ENCODE measurements around the gene ITM2B. TPM values are rescaled to one million over a fixed set of nuclear protein-coding genes. Genes with fewer than 3 reads are reported as not detected.

ITM2B gene
- total and polyA plus RNA-seq, 4 donors = 114 to 379 (median 202) TPM

- DNase-seq (ENCODE audit: low spot score) = no peak
- no peaks in the 10 kb centered on the region for H3K4me1 ChIP-seq (ENCODE audit: control insufficient read depth in 4 of 4, insufficient read depth in 4 of 4, low read length in 3 of 4)
- no peak overlapping the region for H3K9ac ChIP-seq (ENCODE audit: low read depth in 1 of 2, low read length in 2 of 2)
- no peak overlapping the region for H3K4me3 ChIP-seq (ENCODE audit: low read depth in 1 of 3, low read length in 3 of 3)
- H3K36me3 ChIP-seq (ENCODE audit: control insufficient read depth in 4 of 4, insufficient read depth in 3 of 4, low read depth in 1 of 4, low read length in 3 of 4) = peaks cover 4 to 34% (median 29%) of the 10 kb centered on the region in 4 donors
- H3K27ac ChIP-seq (ENCODE audit: low read depth in 1 of 2, low read length in 2 of 2) = no peak overlapping the region
- TF ChIP-seq REST (IDR thresholded peaks at IDR 0.05) (no peak), HNF4G (IDR thresholded peaks at IDR 0.05) (no peak), ZBTB33 (IDR thresholded peaks at IDR 0.05) (no peak), SP1 (IDR thresholded peaks at IDR 0.05) (no peak), CTCF (IDR thresholded peaks at IDR 0.05; ENCODE audit: low read depth, low read length, missing input control) (no peak), RAD21 (IDR thresholded peaks at IDR 0.05) (no peak), YY1 (IDR thresholded peaks at IDR 0.05) (no peak), ATF3 (IDR thresholded peaks at IDR 0.05) (no peak), TAF1 (conservative IDR thresholded peaks at IDR 0.05) (no peak), FOXA2 (IDR thresholded peaks at IDR 0.05) (no peak), EGR1 (IDR thresholded peaks at IDR 0.05; ENCODE audit: low read depth in 2 of 2) (no peak), HNF4A (conservative IDR thresholded peaks at IDR 0.05) (no peak), GABPA (IDR thresholded peaks at IDR 0.05 in 1 of 2, conservative IDR thresholded peaks at IDR 0.05 in 1 of 2) (no peak), RXRA (IDR thresholded peaks at IDR 0.05) (no peak), FOXA1 (IDR thresholded peaks at IDR 0.05) (no peak), MAX (IDR thresholded peaks at IDR 0.05) (no peak), JUND (IDR thresholded peaks at IDR 0.05) (no peak), NR2F2 (IDR thresholded peaks at IDR 0.05) (no peak)
- H3K9me3 ChIP-seq (ENCODE audit: control insufficient read depth in 4 of 4, low read length in 3 of 4) = no peaks in the 10 kb centered on the region
- H3K27me3 ChIP-seq (ENCODE audit: control insufficient read depth in 4 of 4, insufficient read depth in 4 of 4, low read length in 3 of 4) = no peaks in the 10 kb centered on the region
Measured at GRCh38 chr13:48266150-48266549, 33.1 kb downstream of the ITM2B start.
